Breast epithelium (tissue), 3 donors: ENCODE data around the gene PTGES.

Source experiments
- POLR2A ChIP-seq: fragments of 450-650 bp; IDR thresholded peaks from one replicate; pipeline ENCODE4 v1.6.1; 2016; ENCODE audit warnings: antibody characterized with exemption, mild to moderate bottlenecking, moderate library complexity
- POLR2AphosphoS5 ChIP-seq, 3 donors: sonication (generic); formaldehyde crosslinking; IDR thresholded peaks; one replicate each; pipeline ENCODE4 v1.6.1; 2017; ENCODE audit warnings: antibody characterized with exemption in 3 of 3
- TF ChIP-seq, protein P1 (sequence below), 3 donors: fragments of 450-650 bp; IDR thresholded peaks; one replicate each; pipeline ENCODE4 v1.5.1; 2016 to 2017; ENCODE audit warnings: antibody characterized with exemption in 3 of 3, mild to moderate bottlenecking in 3 of 3, moderate library complexity in 3 of 3

DNA sequence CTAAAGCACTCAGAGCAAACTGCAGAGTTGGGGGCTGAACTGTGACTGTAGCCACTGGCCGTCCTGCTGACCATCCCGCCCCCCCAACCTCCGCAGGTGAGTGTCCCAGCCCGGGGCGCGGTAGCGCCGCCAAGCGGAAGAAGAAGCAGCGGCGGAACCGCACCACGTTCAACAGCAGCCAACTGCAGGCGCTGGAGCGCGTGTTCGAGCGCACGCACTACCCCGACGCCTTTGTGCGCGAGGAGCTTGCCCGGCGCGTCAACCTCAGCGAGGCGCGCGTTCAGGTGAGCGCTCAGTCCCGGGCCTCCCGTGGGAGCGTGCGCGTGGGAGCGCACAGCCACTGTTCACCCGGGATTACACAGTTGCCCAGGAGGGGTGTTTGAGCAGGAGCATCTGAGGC, 33.7 kb downstream of the PTGES start:
- TF ChIP-seq, protein P1, sequence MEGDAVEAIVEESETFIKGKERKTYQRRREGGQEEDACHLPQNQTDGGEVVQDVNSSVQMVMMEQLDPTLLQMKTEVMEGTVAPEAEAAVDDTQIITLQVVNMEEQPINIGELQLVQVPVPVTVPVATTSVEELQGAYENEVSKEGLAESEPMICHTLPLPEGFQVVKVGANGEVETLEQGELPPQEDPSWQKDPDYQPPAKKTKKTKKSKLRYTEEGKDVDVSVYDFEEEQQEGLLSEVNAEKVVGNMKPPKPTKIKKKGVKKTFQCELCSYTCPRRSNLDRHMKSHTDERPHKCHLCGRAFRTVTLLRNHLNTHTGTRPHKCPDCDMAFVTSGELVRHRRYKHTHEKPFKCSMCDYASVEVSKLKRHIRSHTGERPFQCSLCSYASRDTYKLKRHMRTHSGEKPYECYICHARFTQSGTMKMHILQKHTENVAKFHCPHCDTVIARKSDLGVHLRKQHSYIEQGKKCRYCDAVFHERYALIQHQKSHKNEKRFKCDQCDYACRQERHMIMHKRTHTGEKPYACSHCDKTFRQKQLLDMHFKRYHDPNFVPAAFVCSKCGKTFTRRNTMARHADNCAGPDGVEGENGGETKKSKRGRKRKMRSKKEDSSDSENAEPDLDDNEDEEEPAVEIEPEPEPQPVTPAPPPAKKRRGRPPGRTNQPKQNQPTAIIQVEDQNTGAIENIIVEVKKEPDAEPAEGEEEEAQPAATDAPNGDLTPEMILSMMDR (IDR thresholded peaks at IDR 0.05): no peak
- TF ChIP-seq POLR2AphosphoS5 (IDR thresholded peaks at IDR 0.05): no peak
- no peak for TF ChIP-seq POLR2A
